ENCODE results near the gene PDPN.

DNA sequence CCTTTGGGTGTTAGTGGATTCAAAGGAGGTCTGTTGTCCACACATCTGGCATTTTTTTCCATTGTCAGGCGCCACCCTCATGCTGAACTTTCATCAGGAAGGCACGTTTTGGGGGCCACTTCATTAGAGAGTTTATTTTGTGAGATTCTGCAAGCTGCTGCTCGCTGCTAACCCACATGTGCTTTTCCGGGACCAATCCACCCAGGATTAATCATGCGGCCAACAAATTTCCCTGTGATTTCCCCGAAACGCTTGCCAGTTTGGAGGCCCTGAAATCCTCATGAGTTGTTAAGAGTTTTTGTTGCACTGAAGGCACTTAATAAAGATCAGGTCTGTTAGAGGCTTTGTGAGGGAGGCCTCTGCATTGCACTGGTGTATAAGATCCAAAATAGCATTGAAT lies 2.4 kb downstream of the PDPN start:
- TF ChIP-seq, protein P1, sequence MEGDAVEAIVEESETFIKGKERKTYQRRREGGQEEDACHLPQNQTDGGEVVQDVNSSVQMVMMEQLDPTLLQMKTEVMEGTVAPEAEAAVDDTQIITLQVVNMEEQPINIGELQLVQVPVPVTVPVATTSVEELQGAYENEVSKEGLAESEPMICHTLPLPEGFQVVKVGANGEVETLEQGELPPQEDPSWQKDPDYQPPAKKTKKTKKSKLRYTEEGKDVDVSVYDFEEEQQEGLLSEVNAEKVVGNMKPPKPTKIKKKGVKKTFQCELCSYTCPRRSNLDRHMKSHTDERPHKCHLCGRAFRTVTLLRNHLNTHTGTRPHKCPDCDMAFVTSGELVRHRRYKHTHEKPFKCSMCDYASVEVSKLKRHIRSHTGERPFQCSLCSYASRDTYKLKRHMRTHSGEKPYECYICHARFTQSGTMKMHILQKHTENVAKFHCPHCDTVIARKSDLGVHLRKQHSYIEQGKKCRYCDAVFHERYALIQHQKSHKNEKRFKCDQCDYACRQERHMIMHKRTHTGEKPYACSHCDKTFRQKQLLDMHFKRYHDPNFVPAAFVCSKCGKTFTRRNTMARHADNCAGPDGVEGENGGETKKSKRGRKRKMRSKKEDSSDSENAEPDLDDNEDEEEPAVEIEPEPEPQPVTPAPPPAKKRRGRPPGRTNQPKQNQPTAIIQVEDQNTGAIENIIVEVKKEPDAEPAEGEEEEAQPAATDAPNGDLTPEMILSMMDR (IDR thresholded peaks at IDR 0.05): no peak
- TF ChIP-seq EP300 (IDR thresholded peaks at IDR 0.05) (no peak), POLR2A (IDR thresholded peaks at IDR 0.05) (no peak)
